ENCODE data around the gene MYO5C.

The MYO5C gene

DNA sequence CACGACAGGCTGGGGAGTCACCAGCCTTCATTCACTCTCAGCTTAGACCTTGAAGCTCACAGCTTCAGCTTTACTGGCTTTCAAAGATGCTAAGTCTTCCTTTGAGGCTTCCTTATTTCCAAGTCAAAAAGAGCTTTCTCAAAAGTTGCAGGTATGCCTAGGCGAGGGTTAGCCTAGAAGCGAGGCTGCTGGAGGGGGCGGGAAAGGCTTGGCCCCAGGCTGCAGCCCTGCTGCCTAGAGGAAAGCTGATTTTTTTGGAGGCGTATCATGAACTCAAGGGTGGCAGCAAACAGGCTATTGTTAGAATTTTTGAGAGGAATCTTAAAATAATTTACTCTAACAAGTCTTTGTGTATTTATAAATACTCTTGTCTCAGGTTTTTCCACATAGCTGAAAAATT lies 37.1 kb downstream of the MYO5C start:
- TF ChIP-seq, protein P1, sequence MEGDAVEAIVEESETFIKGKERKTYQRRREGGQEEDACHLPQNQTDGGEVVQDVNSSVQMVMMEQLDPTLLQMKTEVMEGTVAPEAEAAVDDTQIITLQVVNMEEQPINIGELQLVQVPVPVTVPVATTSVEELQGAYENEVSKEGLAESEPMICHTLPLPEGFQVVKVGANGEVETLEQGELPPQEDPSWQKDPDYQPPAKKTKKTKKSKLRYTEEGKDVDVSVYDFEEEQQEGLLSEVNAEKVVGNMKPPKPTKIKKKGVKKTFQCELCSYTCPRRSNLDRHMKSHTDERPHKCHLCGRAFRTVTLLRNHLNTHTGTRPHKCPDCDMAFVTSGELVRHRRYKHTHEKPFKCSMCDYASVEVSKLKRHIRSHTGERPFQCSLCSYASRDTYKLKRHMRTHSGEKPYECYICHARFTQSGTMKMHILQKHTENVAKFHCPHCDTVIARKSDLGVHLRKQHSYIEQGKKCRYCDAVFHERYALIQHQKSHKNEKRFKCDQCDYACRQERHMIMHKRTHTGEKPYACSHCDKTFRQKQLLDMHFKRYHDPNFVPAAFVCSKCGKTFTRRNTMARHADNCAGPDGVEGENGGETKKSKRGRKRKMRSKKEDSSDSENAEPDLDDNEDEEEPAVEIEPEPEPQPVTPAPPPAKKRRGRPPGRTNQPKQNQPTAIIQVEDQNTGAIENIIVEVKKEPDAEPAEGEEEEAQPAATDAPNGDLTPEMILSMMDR (IDR thresholded peaks at IDR 0.05; ENCODE audit: extremely low read depth, insufficient read depth, missing control alignments): no peak
- no peak for DNase-seq (ENCODE audit: low spot score)
- in situ Hi-C loops (cut with MboI; ENCODE audit: low pct_unique_long_range_greater_than_20kb, low sequenced_read_pairs, unreplicated experiment): loop anchor here (10.0 kb wide), 1 partner anchor 476 kb away; no protein-coding TSS in a partner anchor

DNA sequence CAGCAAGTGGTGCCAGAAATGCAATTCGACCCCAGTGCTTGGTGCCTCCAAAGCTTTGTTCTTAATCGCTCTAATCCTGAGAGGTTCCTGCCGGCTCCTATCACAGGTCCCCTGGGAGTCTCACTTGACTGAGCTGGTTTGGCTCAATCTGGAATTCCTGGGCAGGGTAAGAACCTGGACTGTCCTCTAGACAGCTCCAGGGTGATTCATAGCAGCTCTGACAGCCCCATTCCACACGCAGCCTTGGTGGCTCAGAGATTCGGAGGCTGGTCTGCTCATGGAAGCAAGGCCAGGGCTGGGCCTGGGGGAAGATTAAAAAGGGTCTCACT lies 37.9 kb downstream of the MYO5C start:
- TF ChIP-seq, protein P1 (IDR thresholded peaks at IDR 0.05; ENCODE audit: extremely low read depth, insufficient read depth, missing control alignments): no peak
- in situ Hi-C loops (cut with MboI; ENCODE audit: low pct_unique_long_range_greater_than_20kb, low sequenced_read_pairs, unreplicated experiment): loop anchor here (10.0 kb wide), 1 partner anchor 477 kb away; no protein-coding TSS in a partner anchor
- no peak for DNase-seq (ENCODE audit: low spot score)

DNA sequence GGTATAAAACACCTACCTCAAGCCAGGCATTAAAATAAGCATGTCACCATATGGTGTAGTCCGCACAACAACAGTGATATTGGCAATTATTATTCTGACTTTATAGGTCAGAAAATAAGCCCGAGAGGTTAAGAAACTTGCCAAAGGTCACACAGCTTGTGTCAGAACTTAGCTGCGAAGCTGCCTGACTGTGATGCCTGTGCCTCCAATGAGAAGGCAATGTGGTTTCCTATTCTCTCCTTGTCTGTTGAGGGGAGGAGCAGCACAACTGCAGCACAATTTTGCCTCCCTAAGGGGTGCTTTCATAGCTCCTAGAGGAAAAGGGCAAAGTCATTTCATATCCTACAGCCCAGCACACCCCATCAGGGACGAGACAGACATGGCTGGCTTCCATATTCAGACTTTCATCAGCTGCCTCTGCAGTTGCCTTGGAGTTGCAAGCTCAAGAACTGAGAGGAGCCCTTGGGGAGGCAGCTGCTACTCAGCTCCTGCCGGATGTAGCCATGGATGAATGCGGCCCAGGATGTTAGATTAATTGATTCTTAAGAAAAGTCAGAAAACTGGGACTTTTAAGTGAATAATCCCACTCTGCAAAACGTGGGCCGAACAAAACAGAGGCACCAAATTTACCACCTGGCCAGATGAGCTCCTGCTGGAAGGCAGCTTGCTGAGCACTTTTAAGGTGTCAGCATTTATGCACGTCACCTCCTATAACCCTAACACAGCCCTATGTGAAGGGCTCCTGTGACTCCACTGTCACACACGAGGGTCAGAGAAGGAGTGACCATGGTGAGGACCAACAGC lies 38.5 kb downstream of the MYO5C start:
- DNase-seq (ENCODE audit: low spot score): no peak
- TF ChIP-seq, protein P1 (IDR thresholded peaks at IDR 0.05; ENCODE audit: extremely low read depth, insufficient read depth, missing control alignments): no peak
- in situ Hi-C loops (cut with MboI; ENCODE audit: low pct_unique_long_range_greater_than_20kb, low sequenced_read_pairs, unreplicated experiment): loop anchor here (10.0 kb wide), 1 partner anchor 478 kb away; no protein-coding TSS in a partner anchor

DNA sequence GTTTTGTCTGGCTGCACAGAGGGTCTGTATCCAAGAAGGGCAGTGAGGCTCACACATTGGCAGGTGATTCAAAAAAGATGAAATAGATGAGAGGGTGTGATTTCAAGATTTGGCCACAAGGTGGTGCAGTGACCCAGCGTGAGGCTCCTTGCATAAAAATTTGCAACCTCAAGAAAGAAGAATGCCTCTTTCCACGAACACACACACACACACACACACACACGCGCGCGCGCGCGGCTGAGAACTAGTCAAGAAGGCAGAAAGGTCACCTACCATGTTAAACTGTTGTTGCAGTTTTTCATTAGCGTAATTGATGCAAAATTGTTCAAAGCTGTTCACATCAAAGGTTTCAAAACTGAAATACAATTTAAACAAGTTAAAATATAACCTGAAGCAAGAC lies 39.2 kb downstream of the MYO5C start:
- in situ Hi-C loops (cut with MboI; ENCODE audit: low pct_unique_long_range_greater_than_20kb, low sequenced_read_pairs, unreplicated experiment): loop anchor here (10.0 kb wide), 1 partner anchor 478 kb away; no protein-coding TSS in a partner anchor
- DNase-seq (ENCODE audit: low spot score): peak; percentile 74
- TF ChIP-seq, protein P1 (IDR thresholded peaks at IDR 0.05; ENCODE audit: extremely low read depth, insufficient read depth, missing control alignments): peak; percentile 73

DNA sequence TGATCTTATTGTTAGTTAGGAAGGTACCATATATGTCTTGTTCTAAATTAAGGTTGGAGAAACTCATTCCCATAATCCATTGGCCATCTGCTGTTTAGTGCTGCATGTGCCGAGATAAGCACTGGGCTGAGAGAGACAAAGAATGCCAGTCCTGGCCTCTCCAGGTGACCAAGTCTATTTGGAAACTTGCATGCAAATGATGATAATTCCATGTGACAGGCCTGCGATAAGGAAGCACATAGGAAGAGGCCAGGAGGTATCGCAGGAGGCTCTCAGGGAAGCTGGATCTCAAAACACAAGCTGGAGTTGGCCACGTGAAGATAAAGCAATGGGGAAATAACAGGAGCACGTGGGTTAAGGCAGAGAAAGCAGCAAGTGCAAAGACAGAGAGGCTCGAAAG lies 39.7 kb downstream of the MYO5C start:
- in situ Hi-C loops (cut with MboI; ENCODE audit: low pct_unique_long_range_greater_than_20kb, low sequenced_read_pairs, unreplicated experiment): loop anchor here (10.0 kb wide), 1 partner anchor 479 kb away; no protein-coding TSS in a partner anchor
- DNase-seq (ENCODE audit: low spot score): no peak
- TF ChIP-seq, protein P1 (IDR thresholded peaks at IDR 0.05; ENCODE audit: extremely low read depth, insufficient read depth, missing control alignments): no peak

DNA sequence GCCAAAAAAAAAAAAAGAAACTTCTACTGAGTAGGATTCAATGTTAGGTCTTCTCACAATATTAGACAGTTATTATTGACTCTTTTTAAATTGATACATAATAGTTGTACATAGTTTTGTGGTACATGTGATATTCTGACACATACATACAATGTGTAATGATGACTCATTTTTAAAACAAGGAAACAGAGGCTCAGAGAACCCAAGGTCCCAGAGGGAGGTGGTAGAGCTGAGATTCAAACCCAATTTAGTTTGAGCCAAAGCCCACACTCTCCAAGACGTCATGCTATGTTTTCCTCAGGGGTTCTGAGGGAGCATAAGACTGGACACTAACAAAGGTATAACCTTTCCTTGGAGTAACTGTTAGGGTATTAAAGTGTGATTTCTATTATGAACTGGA lies 40.6 kb downstream of the MYO5C start:
- TF ChIP-seq, protein P1 (IDR thresholded peaks at IDR 0.05; ENCODE audit: extremely low read depth, insufficient read depth, missing control alignments): no peak
- in situ Hi-C loops (cut with MboI; ENCODE audit: low pct_unique_long_range_greater_than_20kb, low sequenced_read_pairs, unreplicated experiment): loop anchor here (10.0 kb wide), 1 partner anchor 480 kb away; no protein-coding TSS in a partner anchor
- no peak for DNase-seq (ENCODE audit: low spot score)

Data from GM13977 (cell line).